ENCODE results near the gene EIF4G3. TPM values are rescaled to one million over a fixed set of nuclear protein-coding genes. Genes with fewer than 3 reads are reported as not detected.

EIF4G3 gene
- total and polyA plus RNA-seq, 2 of the 8 experiments (the other 6 are each of a cell fraction or from before 2014, with no cell fraction given) = 47.5 to 66.6 TPM

DNA sequence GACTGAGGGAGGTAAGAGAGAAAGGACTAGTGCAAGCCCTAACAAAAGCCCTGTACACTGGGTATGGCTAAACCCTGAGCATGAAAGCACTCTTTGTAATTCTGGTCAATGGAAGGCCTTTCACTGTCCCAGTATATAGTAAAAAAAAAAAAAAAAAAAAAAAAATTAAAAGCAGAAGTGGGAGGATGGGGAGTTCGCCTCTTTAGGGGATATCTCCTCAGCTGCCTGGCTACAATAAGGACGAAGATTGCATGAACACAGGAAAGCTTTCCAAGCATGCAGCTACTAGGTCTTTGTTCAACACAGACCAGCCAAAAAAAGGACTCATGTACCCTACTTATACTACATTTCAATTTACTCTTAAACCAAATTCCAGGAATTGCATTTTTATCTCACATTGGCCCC lies 59.1 kb downstream of the EIF4G3 start:
- Histone ChIP-seq H4K20me1 (replicated peaks in 1 of 2; ENCODE audit: control insufficient read depth in 1 of 2, insufficient read depth in 2 of 2, low read length in 2 of 2) (peaks cover 3 to 4% of the 10 kb centered on the region in 2 experiments), H2BK20ac (ENCODE audit: low read length) (no peak overlapping the region), H2BK15ac (ENCODE audit: low read length) (no peak overlapping the region), H2BK120ac (replicated peaks; ENCODE audit: low read depth, low read length) (no peak overlapping the region), H3K9ac (replicated peaks in 1 of 4; ENCODE audit: extremely low read depth in 1 of 4, low read depth in 3 of 4, low read length in 3 of 4) (peak overlapping the region in 1 of 4 experiments; percentile 34; a peak in 1 of 7 replicates), H3K56ac (replicated peaks; ENCODE audit: insufficient read length, low read depth, low read length) (no peak overlapping the region), H3K36me3 (ENCODE audit: control insufficient read depth in 2 of 4, insufficient read depth in 4 of 4, low read length in 3 of 4) (no peaks in the 10 kb centered on the region; a peak in 1 of 8 replicates), H3K79me2 (ENCODE audit: control insufficient read depth in 1 of 2, insufficient read depth in 2 of 2, low read length in 2 of 2) (peaks cover 0 to 64% of the 10 kb centered on the region in 2 experiments; a peak in 2 of 4 replicates), H3K4me3 (ENCODE audit: extremely low read depth in 1 of 4, insufficient read depth in 2 of 4, low read depth in 3 of 4, low read length in 4 of 4) (no peak overlapping the region), H3K27me3 (replicated peaks in 1 of 4; ENCODE audit: control insufficient read depth in 3 of 4, extremely low read depth in 1 of 4, insufficient read depth in 3 of 4, low read length in 3 of 4) (no peaks in the 10 kb centered on the region), H4K5ac (ENCODE audit: insufficient read length, low read depth, low read length) (no peak overlapping the region), H3K4ac (replicated peaks; ENCODE audit: insufficient read length, low read depth, low read length) (no peak overlapping the region), H2AFZ (ENCODE audit: low read length) (no peak overlapping the region), H3K9me3 (ENCODE audit: insufficient read depth in 2 of 2, low read depth in 1 of 2, low read length in 1 of 2) (no peaks in the 10 kb centered on the region), H3K79me1 (ENCODE audit: low read depth, low read length) (no peaks in the 10 kb centered on the region; the same call in 1 of the 2 replicates), H3K23ac (ENCODE audit: insufficient read length) (no peak overlapping the region), H3K4me2 (ENCODE audit: insufficient read depth in 1 of 2, low read depth in 2 of 2, low read length in 2 of 2) (no peak overlapping the region), H3K4me1 (replicated peaks in 1 of 4; ENCODE audit: control insufficient read depth in 3 of 4, insufficient read depth in 4 of 4, low read length in 3 of 4) (no peaks in the 10 kb centered on the region), H2BK12ac (ENCODE audit: low read depth, low read length) (no peak overlapping the region), H4K8ac (ENCODE audit: extremely low read depth, insufficient read depth, low read length) (no peak overlapping the region), H3K23me2 (ENCODE audit: low read depth, low read length) (no peaks in the 10 kb centered on the region), H4K91ac (replicated peaks; ENCODE audit: insufficient read length, low read length) (no peak overlapping the region), H2BK5ac (ENCODE audit: low read depth, low read length) (no peak overlapping the region), H3K18ac (ENCODE audit: extremely low read depth, low read length) (no peak overlapping the region), H3K27ac (ENCODE audit: low read depth, low read length) (no peak overlapping the region), H2AK5ac (ENCODE audit: low read depth, low read length) (no peak overlapping the region), H3K14ac (ENCODE audit: insufficient read length) (no peak overlapping the region)
- FAIRE-seq = no peak
- no peak for TF ChIP-seq CHD2 (IDR thresholded peaks at IDR 0.05; ENCODE audit: low read length)
- no peak for TF ChIP-seq BACH1 (IDR thresholded peaks at IDR 0.05; ENCODE audit: low read length)
- no peak for TF ChIP-seq SUZ12 (IDR thresholded peaks at IDR 0.05; ENCODE audit: low read length)
- TF ChIP-seq, protein P1, sequence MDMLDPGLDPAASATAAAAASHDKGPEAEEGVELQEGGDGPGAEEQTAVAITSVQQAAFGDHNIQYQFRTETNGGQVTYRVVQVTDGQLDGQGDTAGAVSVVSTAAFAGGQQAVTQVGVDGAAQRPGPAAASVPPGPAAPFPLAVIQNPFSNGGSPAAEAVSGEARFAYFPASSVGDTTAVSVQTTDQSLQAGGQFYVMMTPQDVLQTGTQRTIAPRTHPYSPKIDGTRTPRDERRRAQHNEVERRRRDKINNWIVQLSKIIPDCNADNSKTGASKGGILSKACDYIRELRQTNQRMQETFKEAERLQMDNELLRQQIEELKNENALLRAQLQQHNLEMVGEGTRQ (IDR thresholded peaks at IDR 0.05; ENCODE audit: low read length) = no peak
- no peak for TF ChIP-seq NANOG (IDR thresholded peaks at IDR 0.05; ENCODE audit: insufficient read depth, low read depth, low read length, poor library complexity, severe bottlenecking)
- TF ChIP-seq SRF (IDR thresholded peaks at IDR 0.05; ENCODE audit: low read depth, low read length) = no peak
- no peak for TF ChIP-seq ZNF274 (IDR thresholded peaks at IDR 0.05; ENCODE audit: borderline replicate concordance, extremely low read depth, low read length)
- DNase-seq (ENCODE audit: low read depth in 1 of 2, low spot score in 2 of 2) = no peak
- CTCF ChIA-PET (ENCODE audit: partially characterized antibody) = interaction anchor here (1.0 kb wide), 1 partner anchor 69 kb away, joined by 3 read pairs; no protein-coding TSS in a partner anchor
- POLR2A ChIA-PET (ENCODE audit: partially characterized antibody) = interaction anchor here (3.2 kb wide), 1 partner anchor 10 kb away, joined by 9 read pairs; no protein-coding TSS in a partner anchor
- WGBS, 2 experiments (ENCODE audit: extremely low coverage in 1 of 2, insufficient coverage in 1 of 2, insufficient read length in 1 of 2, insufficient replicate concordance in 2 of 2, low coverage in 1 of 2, low lambda C conversion rate in 2 of 2, missing lambda C conversion rate in 1 of 2) = 93% methylated on average over 2 of the region's 2 CpGs; no CpG with 5 or more reads in 1 of the 2 experiments
